Measurements from ENCODE around the gene CELSR1.

CELSR1 gene

DNA sequence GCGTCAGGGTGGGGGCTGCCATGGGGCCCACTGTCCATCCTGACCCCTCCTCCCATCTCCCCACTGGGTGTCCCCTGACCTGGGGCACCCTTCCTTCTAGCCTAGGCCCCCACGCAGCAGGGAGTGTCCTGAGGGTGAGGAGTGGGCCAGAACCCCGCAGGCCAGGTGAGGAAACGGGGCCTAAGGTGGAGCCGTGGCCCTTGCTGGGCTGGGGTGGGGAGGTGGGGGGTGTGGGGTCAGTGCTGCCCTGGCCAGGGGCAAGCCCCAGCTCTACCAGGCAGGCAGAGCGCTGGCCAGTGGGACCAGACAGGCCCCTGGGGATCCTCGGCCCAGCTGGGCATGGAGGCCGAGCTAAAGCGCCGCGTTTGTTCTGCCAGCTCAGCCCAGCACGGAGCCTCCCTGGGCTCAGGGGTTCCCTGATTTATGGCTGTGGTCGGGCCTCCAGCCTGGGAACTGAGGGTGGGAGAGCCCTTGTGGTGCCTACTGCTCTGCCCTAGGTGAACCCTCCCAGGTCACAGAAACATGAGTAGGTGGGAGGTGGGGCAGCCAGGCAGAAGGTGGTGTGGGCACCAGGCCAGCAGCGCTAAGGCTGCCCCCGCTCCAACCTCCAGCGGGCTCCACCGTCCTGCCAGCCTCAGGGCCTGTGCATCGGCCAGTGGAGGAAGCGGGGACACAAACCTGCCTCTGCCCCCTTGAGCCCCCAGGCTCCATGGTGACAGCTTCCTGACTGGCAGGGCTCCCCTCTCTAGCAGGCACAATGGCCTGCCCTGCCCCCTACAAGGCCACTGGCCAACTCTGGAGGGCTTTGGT is 179.5 kb downstream of the CELSR1 start:
- TF ChIP-seq EZH2phosphoT487 (IDR thresholded peaks at IDR 0.05; ENCODE audit: borderline replicate concordance, low read length) = no peak
- TF ChIP-seq, protein P1, sequence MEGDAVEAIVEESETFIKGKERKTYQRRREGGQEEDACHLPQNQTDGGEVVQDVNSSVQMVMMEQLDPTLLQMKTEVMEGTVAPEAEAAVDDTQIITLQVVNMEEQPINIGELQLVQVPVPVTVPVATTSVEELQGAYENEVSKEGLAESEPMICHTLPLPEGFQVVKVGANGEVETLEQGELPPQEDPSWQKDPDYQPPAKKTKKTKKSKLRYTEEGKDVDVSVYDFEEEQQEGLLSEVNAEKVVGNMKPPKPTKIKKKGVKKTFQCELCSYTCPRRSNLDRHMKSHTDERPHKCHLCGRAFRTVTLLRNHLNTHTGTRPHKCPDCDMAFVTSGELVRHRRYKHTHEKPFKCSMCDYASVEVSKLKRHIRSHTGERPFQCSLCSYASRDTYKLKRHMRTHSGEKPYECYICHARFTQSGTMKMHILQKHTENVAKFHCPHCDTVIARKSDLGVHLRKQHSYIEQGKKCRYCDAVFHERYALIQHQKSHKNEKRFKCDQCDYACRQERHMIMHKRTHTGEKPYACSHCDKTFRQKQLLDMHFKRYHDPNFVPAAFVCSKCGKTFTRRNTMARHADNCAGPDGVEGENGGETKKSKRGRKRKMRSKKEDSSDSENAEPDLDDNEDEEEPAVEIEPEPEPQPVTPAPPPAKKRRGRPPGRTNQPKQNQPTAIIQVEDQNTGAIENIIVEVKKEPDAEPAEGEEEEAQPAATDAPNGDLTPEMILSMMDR (IDR thresholded peaks at IDR 0.05; ENCODE audit: low read depth, low read length, poor library complexity, severe bottlenecking) = no peak
- no peak overlapping the region for H3K4me2 ChIP-seq (ENCODE audit: low read length)
- H3K4me1 ChIP-seq (ENCODE audit: control insufficient read depth, low read length) = no peaks in the 10 kb centered on the region
- H3K4me3 ChIP-seq (ENCODE audit: low read length) = no peak overlapping the region
- peaks cover 37% of the 10 kb centered on the region for H3K36me3 ChIP-seq (ENCODE audit: control insufficient read depth, low read length)
- H3K9me3 ChIP-seq (ENCODE audit: control insufficient read depth, insufficient read depth, low read length) = no peaks in the 10 kb centered on the region
- no peaks in the 10 kb centered on the region for H3K79me2 ChIP-seq (ENCODE audit: control insufficient read depth, low read length)
- no peak overlapping the region for H3K27ac ChIP-seq (ENCODE audit: low read depth, low read length)
- no peaks in the 10 kb centered on the region for H3K9me2 ChIP-seq (replicated peaks; ENCODE audit: control insufficient read depth, low read length)
- H3K27me3 ChIP-seq (ENCODE audit: control insufficient read depth, low read length) = no peaks in the 10 kb centered on the region
- peaks cover 12% of the 10 kb centered on the region; the same call in 1 of the 2 replicates for H3F3A ChIP-seq (ENCODE audit: control insufficient read depth, insufficient read depth)
- no peaks in the 10 kb centered on the region for H4K20me1 ChIP-seq (ENCODE audit: control insufficient read depth, insufficient read depth, low read depth, low read length)

DNA sequence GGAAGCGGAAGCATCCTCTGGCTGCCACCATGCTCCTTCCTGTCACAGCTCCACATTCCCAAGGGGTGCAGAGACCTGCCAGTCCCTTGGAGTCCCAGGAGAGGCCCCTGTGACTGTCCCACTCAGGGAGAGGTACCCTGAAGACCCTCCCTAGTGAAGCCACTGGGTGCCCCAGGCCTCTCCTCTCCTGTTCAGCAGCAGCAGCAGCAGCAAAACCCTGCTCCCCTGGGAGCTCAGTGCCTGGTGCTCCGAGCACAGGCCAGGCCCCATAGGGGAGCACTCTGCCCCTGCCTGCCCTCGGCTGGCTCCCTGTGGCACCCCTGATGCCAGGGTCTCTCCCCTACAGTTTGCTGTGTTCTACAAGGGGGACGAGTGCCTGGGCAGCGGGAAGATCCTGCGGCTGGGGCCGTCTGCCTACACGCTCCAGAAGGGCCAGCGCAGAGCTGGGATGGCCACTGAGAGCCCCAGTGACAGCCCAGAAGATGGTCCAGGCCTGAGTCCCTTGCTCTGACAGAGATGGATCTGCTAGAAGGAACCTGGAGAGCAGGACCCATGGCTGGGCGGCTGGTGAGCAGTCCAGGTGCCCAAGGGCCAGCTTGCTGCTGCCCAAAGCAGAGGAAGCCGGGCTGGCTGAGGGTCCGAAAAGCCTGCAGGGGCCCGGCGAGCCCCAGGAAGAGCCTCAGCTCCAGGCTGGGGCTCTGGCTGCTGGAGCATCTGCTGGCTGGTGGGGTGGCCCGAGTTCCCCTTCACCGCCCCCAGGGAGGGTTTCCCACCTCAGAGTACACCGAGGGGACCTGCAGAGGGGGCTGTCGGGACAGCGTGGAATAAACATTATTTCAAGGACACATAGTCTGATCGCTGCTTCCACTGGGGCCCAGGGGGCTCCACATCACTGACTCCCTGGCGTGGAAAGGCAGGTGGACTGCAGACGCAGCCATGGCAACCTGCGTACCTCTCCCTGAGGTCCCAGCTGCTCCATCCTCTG is 180.6 kb downstream of the CELSR1 start:
- H3K36me3 ChIP-seq (ENCODE audit: control insufficient read depth, low read length) = peaks cover 47% of the 10 kb centered on the region
- TF ChIP-seq EZH2phosphoT487 (IDR thresholded peaks at IDR 0.05; ENCODE audit: borderline replicate concordance, low read length) = no peak
- TF ChIP-seq, protein P1 (IDR thresholded peaks at IDR 0.05; ENCODE audit: low read depth, low read length, poor library complexity, severe bottlenecking) = no peak

DNA sequence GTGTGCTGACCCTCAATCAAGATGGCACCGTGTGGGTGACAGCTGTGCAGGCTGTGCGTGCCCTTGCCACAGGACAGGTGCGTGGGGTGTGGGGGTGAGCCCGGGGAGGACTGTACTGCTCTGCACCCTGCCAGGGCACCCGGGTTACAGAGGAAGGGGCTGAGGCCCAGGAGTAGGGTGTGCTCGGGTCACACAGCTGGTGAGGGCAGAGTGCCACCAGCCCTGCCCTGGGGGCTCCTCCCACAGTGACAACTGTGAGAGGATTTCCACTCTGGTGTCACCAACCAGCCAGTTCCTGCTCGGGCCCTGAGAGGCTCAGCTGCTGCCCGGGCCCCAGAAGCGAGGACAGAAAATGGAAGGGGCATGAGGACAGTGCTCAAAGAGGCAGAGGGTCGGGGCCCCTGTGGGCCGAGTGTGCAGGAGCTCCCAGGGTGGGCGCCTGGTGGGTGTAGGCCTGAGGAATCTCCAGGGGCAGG is 181.4 kb downstream of the CELSR1 start:
- Histone ChIP-seq H3K27ac (ENCODE audit: low read depth, low read length) (no peak overlapping the region), H3K36me3 (ENCODE audit: control insufficient read depth, low read length) (peaks cover 54% of the 10 kb centered on the region), H3K4me3 (ENCODE audit: low read length) (no peak overlapping the region), H3K27me3 (ENCODE audit: control insufficient read depth, low read length) (no peaks in the 10 kb centered on the region), H3K79me2 (ENCODE audit: control insufficient read depth, low read length) (no peaks in the 10 kb centered on the region), H4K20me1 (ENCODE audit: control insufficient read depth, insufficient read depth, low read depth, low read length) (no peaks in the 10 kb centered on the region), H3F3A (ENCODE audit: control insufficient read depth, insufficient read depth) (0 out of 2 replicates have a peak, but pooled peaks cover 4% of the 10 kb centered on the region), H3K9me2 (replicated peaks; ENCODE audit: control insufficient read depth, low read length) (no peaks in the 10 kb centered on the region), H3K9me3 (ENCODE audit: control insufficient read depth, insufficient read depth, low read length) (no peaks in the 10 kb centered on the region), H3K4me1 (ENCODE audit: control insufficient read depth, low read length) (no peaks in the 10 kb centered on the region), H3K4me2 (ENCODE audit: low read length) (no peak overlapping the region)
- TF ChIP-seq, protein P1 (IDR thresholded peaks at IDR 0.05; ENCODE audit: low read depth, low read length, poor library complexity, severe bottlenecking) = no peak
- no peak for TF ChIP-seq EZH2phosphoT487 (IDR thresholded peaks at IDR 0.05; ENCODE audit: borderline replicate concordance, low read length)

More for the DNA sequence above, 180.6 kb downstream of the CELSR1 start:
- H3K4me2 ChIP-seq (ENCODE audit: low read length) = no peak overlapping the region
- H3K9me3 ChIP-seq (ENCODE audit: control insufficient read depth, insufficient read depth, low read length) = no peaks in the 10 kb centered on the region
- H3K79me2 ChIP-seq (ENCODE audit: control insufficient read depth, low read length) = no peaks in the 10 kb centered on the region
- H3K27me3 ChIP-seq (ENCODE audit: control insufficient read depth, low read length) = no peaks in the 10 kb centered on the region
- H3K4me3 ChIP-seq (ENCODE audit: low read length) = no peak overlapping the region
- H3K27ac ChIP-seq (ENCODE audit: low read depth, low read length) = no peak overlapping the region
- H3K4me1 ChIP-seq (ENCODE audit: control insufficient read depth, low read length) = no peaks in the 10 kb centered on the region
- no peaks in the 10 kb centered on the region for H4K20me1 ChIP-seq (ENCODE audit: control insufficient read depth, insufficient read depth, low read depth, low read length)
- no peaks in the 10 kb centered on the region for H3K9me2 ChIP-seq (replicated peaks; ENCODE audit: control insufficient read depth, low read length)
- peaks cover 10% of the 10 kb centered on the region; the same call in 1 of the 2 replicates for H3F3A ChIP-seq (ENCODE audit: control insufficient read depth, insufficient read depth)

Data from DOHH2 (cell line).